GM19463 (cell line): Measurements from ENCODE around the gene KLHL3.

ENCODE experiments used
- ATAC-seq: cut with Tn5 transposase; IDR thresholded peaks from one replicate; pipeline ENCODE4 v1.9.1; 2021; ENCODE audit warnings: mild to moderate bottlenecking, moderate library complexity; ENCODE audit not compliant: unreplicated experiment

KLHL3 gene

DNA sequence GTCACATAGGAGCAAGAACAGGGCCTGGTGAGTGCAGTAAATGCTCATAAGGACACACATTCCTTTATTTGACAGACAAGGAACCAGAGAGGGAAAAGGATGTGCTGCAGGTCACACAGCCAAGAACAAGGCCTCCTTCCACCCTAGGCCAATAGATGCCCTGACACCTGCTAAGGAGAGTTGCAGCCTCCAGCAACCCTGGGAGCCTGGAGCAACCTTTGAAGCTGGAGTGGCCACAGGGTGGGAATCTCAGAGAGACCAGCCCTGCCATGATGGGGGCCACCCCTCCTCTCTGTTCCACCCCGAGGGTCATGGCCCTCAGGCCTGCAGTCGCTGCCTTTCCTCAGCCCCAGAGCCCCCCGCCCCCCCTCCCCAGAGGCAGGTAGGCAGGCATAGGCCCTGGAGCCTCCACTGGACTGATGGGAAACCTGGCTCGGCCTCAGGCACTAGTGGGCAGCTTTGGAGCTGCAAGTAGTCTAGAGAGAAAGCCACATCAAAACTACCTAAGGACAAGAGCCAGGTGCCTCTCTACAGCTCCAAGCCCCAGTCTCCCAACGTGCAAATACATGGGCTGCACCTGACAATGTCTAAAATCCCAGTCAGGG, 120.6 kb downstream of the KLHL3 start:
- no peak for ATAC-seq

- ATAC-seq = peak; percentile 60
Measured at GRCh38 chr5:137613554-137614265, 122.2 kb downstream of the KLHL3 start.

DNA sequence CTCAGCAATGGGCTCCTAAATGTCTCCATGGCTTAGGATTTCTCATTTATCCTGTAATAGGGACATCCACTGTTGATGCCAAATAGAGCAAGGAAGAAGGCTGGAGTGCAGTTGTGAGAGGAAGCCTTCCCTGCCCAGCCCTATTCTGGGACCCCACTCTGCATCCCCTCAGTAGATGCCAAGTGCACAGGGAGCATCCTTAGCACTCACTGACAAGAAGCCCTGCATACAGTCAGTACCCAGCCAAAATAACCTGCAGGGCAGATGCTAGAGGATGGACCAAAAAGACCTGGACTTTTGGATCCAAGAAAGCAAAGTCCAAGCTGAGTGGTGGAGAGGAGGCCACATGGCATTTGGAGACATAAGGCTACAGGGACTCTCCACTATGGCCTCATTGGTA, 123.3 kb downstream of the KLHL3 start:
- no peak for ATAC-seq

DNA sequence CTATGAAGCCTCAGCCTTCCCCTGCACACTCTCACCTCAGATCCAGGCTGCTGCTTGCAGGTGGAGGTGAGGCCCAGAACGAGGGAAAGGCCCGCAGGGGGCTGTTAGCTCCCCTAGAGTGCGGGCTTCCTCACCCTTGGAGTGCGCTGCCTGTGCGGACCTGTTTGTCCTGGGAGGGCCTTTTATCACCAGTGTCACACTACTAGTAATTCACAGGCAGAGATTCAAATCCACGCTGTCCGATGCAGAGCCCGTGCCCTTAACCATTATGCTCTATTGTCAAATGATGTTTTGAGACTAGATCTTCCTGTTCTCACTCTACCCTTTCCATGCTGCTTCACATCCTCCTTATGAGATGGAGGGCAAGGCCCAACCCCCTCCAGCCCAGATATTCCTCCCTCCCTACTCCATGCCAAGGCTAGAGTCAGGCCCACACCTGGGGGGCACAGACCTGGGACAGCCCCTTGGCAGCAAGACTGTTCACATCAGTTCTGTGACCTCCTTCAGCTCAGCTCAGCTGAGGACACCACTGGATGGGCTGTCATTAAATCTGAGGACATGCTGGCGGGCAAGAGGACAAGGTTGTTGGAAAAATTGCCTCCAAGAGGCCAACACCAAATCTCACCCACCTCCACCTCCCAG, 124.0 kb downstream of the KLHL3 start:
- ATAC-seq = no peak

- no peak for ATAC-seq
Measured at GRCh38 chr5:137611011-137611580, 124.8 kb downstream of the KLHL3 start.

DNA sequence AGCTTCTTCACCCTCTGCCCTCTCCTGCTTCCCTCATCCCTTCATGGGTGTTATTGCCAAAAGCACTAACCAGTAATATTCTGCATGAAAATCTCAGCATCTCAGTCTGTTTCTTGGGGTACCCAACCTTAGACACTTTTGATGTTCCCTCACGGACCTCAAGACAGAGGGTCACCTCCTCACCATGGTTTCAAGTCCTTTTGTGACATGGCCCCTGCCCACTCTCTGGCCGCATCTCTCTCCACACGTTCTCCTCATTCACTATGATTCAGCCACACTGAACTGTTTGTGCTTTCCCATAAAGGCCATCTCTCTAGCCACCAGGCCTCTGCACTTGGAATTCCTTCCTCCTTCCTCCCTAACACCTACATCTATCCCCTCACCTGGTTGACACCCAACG, 125.3 kb downstream of the KLHL3 start:
- no peak for ATAC-seq

DNA sequence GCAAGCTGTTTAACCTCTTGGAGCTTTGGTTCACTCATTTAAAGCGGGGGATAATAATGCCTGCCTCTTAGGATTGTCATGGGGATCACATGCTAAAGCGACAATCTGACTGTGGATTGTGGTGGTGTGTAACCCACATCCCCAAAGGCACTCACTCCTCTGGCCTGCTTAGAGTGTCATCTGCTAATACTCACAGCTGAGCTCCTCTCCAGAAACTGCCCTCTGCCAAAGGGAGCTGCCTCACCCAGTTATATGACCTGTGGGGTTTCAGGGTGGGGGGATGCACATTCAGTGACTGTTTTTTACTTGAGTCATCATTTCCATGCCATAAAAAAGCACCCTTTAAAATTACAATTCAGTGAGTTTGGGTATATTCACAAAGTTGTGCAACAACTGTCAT, 126.8 kb downstream of the KLHL3 start:
- ATAC-seq = no peak

DNA sequence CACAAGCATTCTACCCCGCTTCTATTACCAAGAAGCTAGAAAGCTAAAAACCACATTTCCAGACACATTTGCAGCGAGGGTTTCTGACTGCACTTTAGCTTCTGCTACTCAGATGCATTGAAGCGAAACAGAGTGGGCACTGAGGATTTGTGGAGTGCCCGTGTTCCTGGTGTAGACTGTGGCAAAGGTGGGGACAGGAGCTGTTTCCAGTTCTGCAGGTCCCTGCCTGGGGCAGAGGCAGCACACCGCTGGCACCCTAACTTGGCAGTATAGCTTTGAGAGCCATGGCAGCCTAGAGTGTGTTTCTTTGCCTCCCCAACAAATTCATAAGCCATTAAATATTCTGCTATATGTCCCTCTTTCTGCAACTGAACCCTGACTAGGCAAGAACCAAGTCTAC, 128.1 kb downstream of the KLHL3 start:
- no peak for ATAC-seq

DNA sequence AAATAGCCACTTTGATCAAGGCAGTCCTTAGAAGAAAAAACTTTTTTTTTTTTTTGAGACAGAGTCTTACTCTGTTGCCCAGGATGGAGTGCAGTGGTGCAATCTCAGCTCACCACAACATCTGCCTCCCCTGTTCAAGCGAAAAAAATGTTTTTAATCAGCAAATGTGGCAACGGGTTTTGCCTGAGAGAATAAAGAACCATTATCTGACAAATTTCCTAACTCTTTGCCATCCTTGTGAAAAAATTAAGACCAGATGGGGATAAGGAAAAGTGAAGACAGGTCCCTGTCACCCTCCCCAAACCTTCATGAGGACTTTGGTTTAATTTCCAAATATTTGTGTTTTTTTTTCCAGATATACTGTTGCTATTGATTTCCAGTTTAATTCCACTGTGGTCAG, 129.5 kb downstream of the KLHL3 start:
- ATAC-seq = no peak

GRCh38 chr5:137605411-137605810, 130.5 kb downstream of the KLHL3 start:
- no peak for ATAC-seq

DNA sequence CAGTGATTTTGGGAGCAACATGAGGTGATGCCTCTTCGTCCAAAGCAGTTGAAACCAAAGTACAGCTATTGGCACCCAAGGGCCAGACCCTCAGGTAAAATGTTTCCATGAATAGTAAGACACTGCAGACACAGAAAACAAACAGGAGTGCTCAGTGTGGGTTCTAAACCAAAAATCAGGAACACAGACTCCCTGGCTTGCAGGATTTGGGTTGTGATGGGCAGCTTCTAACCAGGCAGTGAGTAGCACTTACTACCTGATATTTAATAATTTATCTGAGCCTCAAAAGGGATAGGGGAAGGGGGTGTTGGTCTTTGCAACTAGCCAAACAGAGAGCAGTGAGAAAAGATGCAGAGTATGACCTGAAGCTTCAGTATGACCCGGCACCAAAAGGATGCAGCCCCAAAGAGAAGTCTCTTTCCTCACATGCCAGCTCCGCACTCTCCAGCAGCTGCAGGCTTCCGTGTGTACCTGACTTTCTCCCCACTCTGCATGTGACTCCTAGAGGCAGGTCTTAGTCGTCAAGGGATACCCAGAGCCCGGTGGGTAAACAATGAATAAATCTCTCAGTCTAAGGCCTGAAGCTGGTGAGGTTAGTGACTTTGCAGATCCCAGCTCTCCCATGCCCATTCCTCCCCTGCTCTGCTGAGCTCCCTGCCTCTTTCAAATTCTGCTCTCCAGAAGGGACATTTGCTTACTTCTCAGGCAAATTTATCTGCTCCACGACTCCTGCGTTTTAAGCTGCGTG, 131.4 kb downstream of the KLHL3 start:
- ATAC-seq = no peak

GRCh38 chr5:137603891-137604290, 132.0 kb downstream of the KLHL3 start:
- no peak for ATAC-seq

DNA sequence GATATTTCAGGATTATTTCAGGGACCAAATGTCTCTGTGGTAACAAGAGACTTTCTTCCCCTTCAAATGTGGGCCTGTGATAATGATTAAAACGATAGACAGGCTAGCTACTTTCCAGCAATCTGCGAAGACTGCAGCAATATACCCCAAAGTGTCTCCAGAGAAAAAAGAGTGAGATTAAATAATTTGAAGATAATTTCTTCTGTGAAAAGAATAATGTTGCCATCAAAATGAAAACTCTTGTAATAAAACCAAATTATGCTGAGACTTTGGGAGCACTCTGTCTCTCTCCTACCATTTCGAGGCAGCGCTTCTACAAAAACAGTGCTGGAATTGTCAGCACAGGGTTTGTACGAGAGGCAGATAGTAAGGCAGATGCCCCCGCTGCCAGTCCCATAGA, 132.5 kb downstream of the KLHL3 start:
- ATAC-seq = no peak

- ATAC-seq = no peak
Measured at GRCh38 chr5:137602721-137603273, 133.1 kb downstream of the KLHL3 start.

DNA sequence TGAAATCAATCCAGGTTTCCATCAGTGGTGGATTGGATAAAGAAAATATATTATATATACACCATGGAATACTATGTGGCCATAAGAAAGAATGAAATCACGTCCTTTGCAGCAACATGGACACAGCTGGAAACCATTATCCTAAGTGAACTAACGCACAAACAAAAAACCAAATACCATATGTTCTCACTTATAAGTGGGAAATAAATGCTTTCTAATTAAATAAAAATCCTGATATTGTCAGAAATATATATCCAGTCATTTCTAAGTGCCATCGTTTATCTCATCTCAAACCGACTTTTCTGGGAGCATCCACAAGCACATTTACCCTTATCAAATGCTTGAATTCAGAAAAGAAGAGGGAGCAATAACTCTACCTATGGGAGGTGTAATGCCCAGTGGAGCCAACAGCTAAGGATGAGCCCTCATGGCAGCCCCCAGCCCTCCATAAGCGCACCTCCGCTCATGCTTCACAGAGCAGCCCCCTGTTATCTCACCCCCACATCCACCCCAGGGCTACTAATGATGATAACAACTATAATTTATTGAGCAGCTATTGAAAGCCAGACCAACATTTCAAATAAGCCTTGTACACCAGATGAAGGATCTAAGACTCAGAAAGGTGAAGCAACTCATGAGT, 135.0 kb downstream of the KLHL3 start:
- ATAC-seq = no peak

DNA sequence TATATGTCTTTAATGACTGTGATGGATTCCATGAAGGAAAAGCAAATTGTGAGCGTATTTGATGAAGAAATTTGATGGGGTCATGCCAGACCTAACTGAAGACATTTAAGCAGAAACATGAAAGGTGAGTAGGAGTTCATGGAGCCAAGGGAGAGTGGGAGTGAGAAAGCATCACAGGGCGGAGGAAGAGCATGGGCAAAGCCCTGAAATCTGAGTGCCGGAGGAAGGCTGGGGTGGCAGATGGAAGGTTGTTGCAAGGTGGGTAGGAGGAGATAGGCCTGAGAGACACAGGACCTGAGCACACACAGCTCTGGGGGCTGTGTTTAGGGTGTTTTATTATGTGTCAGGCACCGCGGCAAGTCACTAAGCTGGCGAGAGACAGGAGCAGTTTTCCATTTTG, 136.4 kb downstream of the KLHL3 start:
- ATAC-seq = no peak

DNA sequence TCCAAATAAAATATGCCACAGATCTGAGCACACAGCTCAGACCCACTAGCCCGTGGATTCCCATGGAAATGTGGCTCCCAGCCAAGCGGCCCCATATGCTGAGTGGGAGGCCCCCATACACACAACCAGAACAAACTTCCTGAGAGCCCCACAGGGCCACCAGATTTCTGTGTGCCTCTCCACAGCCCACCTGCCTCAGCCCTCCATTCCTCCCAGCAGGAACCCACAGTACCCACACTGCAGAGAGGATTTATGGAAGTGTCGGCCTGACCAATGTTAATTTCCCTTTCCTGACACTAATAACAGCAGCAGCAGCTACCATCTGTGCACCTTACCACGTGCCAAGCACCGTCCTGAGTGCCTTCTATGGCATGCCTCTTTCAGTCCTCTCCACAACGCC, 137.5 kb downstream of the KLHL3 start:
- no peak for ATAC-seq

DNA sequence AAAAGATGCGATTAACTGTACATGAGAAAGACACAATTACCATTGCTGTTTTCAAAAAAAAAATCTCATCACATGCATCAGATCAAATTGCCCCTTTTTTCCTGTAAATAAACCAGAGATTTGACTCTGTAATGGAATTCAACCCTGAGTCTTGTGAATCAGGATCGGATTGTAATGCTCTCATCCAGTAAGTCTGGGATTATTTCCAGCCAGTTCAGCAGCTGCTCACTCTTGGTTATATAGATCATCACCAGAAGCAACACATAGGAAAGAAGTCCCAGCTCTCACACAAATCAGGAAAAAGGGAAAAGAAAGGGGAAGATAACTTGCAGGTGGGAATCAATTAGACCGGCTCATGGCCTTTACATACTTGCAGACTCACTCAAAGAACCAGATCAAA, 138.9 kb downstream of the KLHL3 start:
- ATAC-seq = no peak

DNA sequence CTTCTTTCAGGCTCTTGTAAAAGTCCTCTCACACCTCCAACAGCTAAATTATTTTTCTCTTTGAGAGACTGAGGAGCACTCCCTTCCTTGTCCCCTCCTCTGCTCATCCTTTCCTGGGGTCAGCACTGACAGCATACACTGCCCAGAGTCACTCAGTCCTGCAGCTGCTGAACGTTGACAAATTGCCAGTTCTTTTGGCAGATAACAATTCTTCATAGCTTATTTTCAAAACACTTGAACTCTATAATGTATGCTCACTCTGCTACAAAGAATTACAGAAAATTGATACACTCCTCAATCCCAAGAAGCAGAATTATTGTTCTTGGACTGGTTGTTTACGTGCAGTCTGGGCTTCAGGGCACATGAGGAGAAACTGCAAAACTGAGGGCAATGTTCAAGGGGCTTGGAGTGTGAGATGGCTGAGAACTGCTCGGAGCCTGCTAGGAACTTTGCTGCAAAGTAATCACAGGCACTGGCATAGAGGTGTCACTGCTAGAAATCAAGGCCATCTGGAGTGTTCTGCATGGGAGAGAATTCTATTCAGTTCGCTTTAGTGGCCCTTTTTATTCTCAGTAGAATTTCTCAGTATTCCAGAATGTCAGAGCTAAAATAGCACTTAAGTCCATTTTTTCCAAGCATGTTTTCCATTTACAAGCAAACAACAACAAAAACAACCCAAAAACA, 140.4 kb downstream of the KLHL3 start:
- no peak for ATAC-seq

DNA sequence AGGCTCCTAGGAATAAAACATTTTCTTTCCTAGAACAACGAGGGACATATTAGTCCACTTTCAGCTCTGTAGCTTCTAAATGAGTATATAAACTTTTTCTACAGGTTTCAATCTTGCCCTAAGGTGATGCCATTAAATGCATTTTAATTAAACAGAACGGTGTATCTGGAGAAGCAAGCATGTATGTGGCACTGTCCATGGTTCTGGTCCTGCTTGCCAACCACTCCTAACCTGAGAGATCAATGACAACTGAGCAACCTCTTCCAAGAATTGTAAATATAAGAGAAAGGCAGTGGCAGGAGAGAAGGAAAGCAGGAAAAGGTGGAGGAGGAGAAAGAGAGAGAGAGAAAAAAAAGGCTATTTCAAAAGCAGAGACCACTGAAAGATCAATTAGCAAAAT, 141.2 kb downstream of the KLHL3 start:
- no peak for ATAC-seq
